ACHN (cell line): ENCODE measurements around the gene DUSP1.
"Not testable (repeated sequence)": the region's sequence is repeated elsewhere in the genome, so short reads cannot be mapped to it uniquely, and the experiment has no call there.

ENCODE experiments used
- DNase-seq: peaks from one replicate; pipeline ENCODE4 v3.0.0-alpha.2; 2015
- in situ Hi-C: cut with HindIII; loops from 2 replicates; pipeline ENCODE4 v1.10.0; 2017; ENCODE audit warnings: low sequenced_read_pairs, low pct_ligation_motif_present, low pct_unique_long_range_greater_than_20kb

The DUSP1 gene

GRCh38 chr5:172799416-172799815 is 28.4 kb upstream of the DUSP1 start:
- no peak for DNase-seq
- in situ Hi-C loops = no loop called here

GRCh38 chr5:172798422-172799215 is 27.6 kb upstream of the DUSP1 start:
- in situ Hi-C loops = no loop called here
- DNase-seq = no peak

GRCh38 chr5:172797771-172798191 is 26.8 kb upstream of the DUSP1 start:
- in situ Hi-C loops = no loop called here
- no peak for DNase-seq

- no peak for DNase-seq
- in situ Hi-C loops = no loop called here
Measured at GRCh38 chr5:172796306-172796705, 25.3 kb upstream of the DUSP1 start.

GRCh38 chr5:172795318-172795977 is 24.5 kb upstream of the DUSP1 start:
- DNase-seq = peak; percentile 48

GRCh38 chr5:172793577-172794488 is 22.8 kb upstream of the DUSP1 start:
- in situ Hi-C loops = no loop called here
- DNase-seq = no peak

More at GRCh38 chr5:172795318-172795977, 24.5 kb upstream of the DUSP1 start:
- in situ Hi-C loops = no loop called here

- in situ Hi-C loops = no loop called here
- DNase-seq = peak; percentile 18
Measured at GRCh38 chr5:172792701-172793570, 21.9 kb upstream of the DUSP1 start.

- DNase-seq = no peak
- in situ Hi-C loops = no loop called here
Measured at GRCh38 chr5:172791726-172792445, 20.9 kb upstream of the DUSP1 start.

GRCh38 chr5:172791286-172791685 is 20.3 kb upstream of the DUSP1 start:
- in situ Hi-C loops = no loop called here
- no peak for DNase-seq

GRCh38 chr5:172790496-172790889 is 19.5 kb upstream of the DUSP1 start:
- in situ Hi-C loops = no loop called here
- no peak for DNase-seq

- peak; percentile 27 for DNase-seq
- in situ Hi-C loops = no loop called here
Measured at GRCh38 chr5:172789687-172790495, 18.9 kb upstream of the DUSP1 start.

- no peak for DNase-seq
Measured at GRCh38 chr5:172788771-172789686, 18.0 kb upstream of the DUSP1 start.

GRCh38 chr5:172787538-172787937 is 16.5 kb upstream of the DUSP1 start:
- in situ Hi-C loops, DNase-seq: not testable (repeated sequence)

More at GRCh38 chr5:172788771-172789686, 18.0 kb upstream of the DUSP1 start:
- in situ Hi-C loops = no loop called here

- DNase-seq = no peak
- in situ Hi-C loops = no loop called here
Measured at GRCh38 chr5:172786736-172787462, 15.9 kb upstream of the DUSP1 start.

GRCh38 chr5:172785429-172786088 is 14.6 kb upstream of the DUSP1 start:
- in situ Hi-C loops = no loop called here
- no peak for DNase-seq
